Mesenchymal stem cell (in vitro differentiated cells and primary cell): ENCODE data around the gene MYH14.
A peak's percentile ranks its signal among the peaks of the same experiment; 100 is the strongest.
"Not testable (repeated sequence)": the region's sequence is repeated elsewhere in the genome, so short reads cannot be mapped to it uniquely, and the experiment has no call there.

Experiments used
- DNase-seq: peaks from one replicate; pipeline ENCODE4 v3.0.0-alpha.2; 2013
- H2AFZ ChIP-seq: one replicate; pipeline ENCODE4 v1.6.1; 2013; ENCODE audit warnings: low read depth, mild to moderate bottlenecking, control low read depth, inconsistent platforms, low read length, moderate library complexity
- H2AK5ac ChIP-seq: 2 replicates; pipeline ENCODE4 v1.6.1; 2013; ENCODE audit warnings: low read length, moderate library complexity, mild to moderate bottlenecking, inconsistent platforms; ENCODE audit not compliant: severe bottlenecking
- H2BK120ac ChIP-seq: one replicate; pipeline ENCODE4 v1.6.1; 2013; ENCODE audit warnings: low read depth, mild to moderate bottlenecking, inconsistent platforms, low read length, moderate library complexity
- H2BK12ac ChIP-seq, 2 experiments: one replicate each; pipeline ENCODE4 v1.6.1; 2013; ENCODE audit warnings: inconsistent platforms in 2 of 2, low read length in 2 of 2, mild to moderate bottlenecking in 2 of 2, moderate library complexity in 2 of 2, control low read depth in 1 of 2
- H2BK15ac ChIP-seq: one replicate; pipeline ENCODE4 v1.6.1; 2013; ENCODE audit warnings: mild to moderate bottlenecking, low read depth, inconsistent platforms; ENCODE audit not compliant: poor library complexity, severe bottlenecking
- H2BK5ac ChIP-seq: 2 replicates; pipeline ENCODE4 v1.6.1; 2013; ENCODE audit warnings: low read depth, mild to moderate bottlenecking, low read length, control low read depth, inconsistent platforms; ENCODE audit not compliant: poor library complexity, severe bottlenecking
- H3K14ac ChIP-seq, 2 experiments: one replicate each; pipeline ENCODE4 v1.6.1; 2013; ENCODE audit warnings: inconsistent platforms in 2 of 2, low read length in 2 of 2, control low read depth in 1 of 2, mild to moderate bottlenecking in 1 of 2, moderate library complexity in 1 of 2
- H3K18ac ChIP-seq, 2 experiments: one replicate each; pipeline ENCODE4 v1.6.1; 2013; ENCODE audit warnings: inconsistent platforms in 2 of 2, low read length in 2 of 2, control low read depth in 1 of 2, low read depth in 1 of 2, mild to moderate bottlenecking in 1 of 2
- H3K23ac ChIP-seq, 2 experiments: one replicate each; pipeline ENCODE4 v1.6.1; 2013; ENCODE audit warnings: inconsistent platforms in 2 of 2, low read length in 2 of 2, mild to moderate bottlenecking in 2 of 2, moderate library complexity in 2 of 2, control low read depth in 1 of 2
- H3K27ac ChIP-seq: 2 replicates; pipeline ENCODE4 v1.5.1; 2013; ENCODE audit warnings: mild to moderate bottlenecking, moderate library complexity, low read length, control low read depth, inconsistent platforms; ENCODE audit not compliant: poor library complexity, severe bottlenecking
- H3K27me3 ChIP-seq, 2 experiments: 2 replicates each; pipeline versions ENCODE4 v1.6.1 to v1.7.0; 2013; ENCODE audit warnings: low read length in 2 of 2, mild to moderate bottlenecking in 2 of 2, moderate library complexity in 2 of 2, control low read depth in 1 of 2, inconsistent platforms in 1 of 2; ENCODE audit not compliant: control insufficient read depth in 1 of 2, insufficient read depth in 1 of 2
- H3K36me3 ChIP-seq, 2 experiments: 2 replicates each; pipeline versions ENCODE4 v1.6.1 to v1.7.0; 2013; ENCODE audit warnings: low read length in 2 of 2, control low read depth in 1 of 2, inconsistent platforms in 1 of 2, low read depth in 1 of 2, mild to moderate bottlenecking in 1 of 2; ENCODE audit not compliant: insufficient read depth in 2 of 2, control insufficient read depth in 1 of 2
- H3K4ac ChIP-seq, 2 experiments: one replicate each; pipeline ENCODE4 v1.6.1; 2013; ENCODE audit warnings: inconsistent platforms in 2 of 2, low read length in 2 of 2, mild to moderate bottlenecking in 2 of 2, moderate library complexity in 2 of 2, control low read depth in 1 of 2, low read depth in 1 of 2
- H3K4me1 ChIP-seq: 2 replicates; pipeline ENCODE4 v1.6.1; 2013; ENCODE audit warnings: low read depth, low read length, control low read depth; ENCODE audit not compliant: control insufficient read depth, insufficient read depth
- H3K4me2 ChIP-seq: 2 replicates; pipeline ENCODE4 v1.6.1; 2013; ENCODE audit warnings: low read length, mild to moderate bottlenecking, inconsistent platforms; ENCODE audit not compliant: poor library complexity, severe bottlenecking
- H3K4me3 ChIP-seq, 2 experiments: 2 replicates each; pipeline versions ENCODE4 v1.5.1 to v1.7.0; 2013; ENCODE audit warnings: low read length in 2 of 2, mild to moderate bottlenecking in 2 of 2, control low read depth in 1 of 2, low read depth in 1 of 2; ENCODE audit not compliant: insufficient read depth in 1 of 2
- H3K79me1 ChIP-seq: replicated peaks from 2 replicates; pipeline ENCODE4 v1.6.1; 2013; ENCODE audit warnings: mild to moderate bottlenecking, control low read depth, low read length, inconsistent platforms; ENCODE audit not compliant: poor library complexity, severe bottlenecking
- H3K9ac ChIP-seq: 2 replicates; pipeline ENCODE4 v1.7.0; 2013; ENCODE audit warnings: mild to moderate bottlenecking, low read length, moderate library complexity
- H3K9me3 ChIP-seq: 2 replicates; pipeline ENCODE4 v1.7.0; 2013; ENCODE audit warnings: mild to moderate bottlenecking, low read length; ENCODE audit not compliant: control insufficient read depth
- H4K8ac ChIP-seq: one replicate; pipeline ENCODE4 v1.6.1; 2013; ENCODE audit warnings: inconsistent platforms, mild to moderate bottlenecking, low read length, moderate library complexity
- H4K91ac ChIP-seq: one replicate; pipeline ENCODE4 v1.6.1; 2013; ENCODE audit warnings: mild to moderate bottlenecking, low read length, inconsistent platforms
- WGBS: methylation state at CpG from one replicate; pipeline ENCODE4 v1.1.7; 2013; ENCODE audit warnings: mixed read lengths; 5-methylcytosine and 5-hydroxymethylcytosine counted together

The MYH14 gene

GRCh38 chr19:50333235-50333736 lies 129.9 kb downstream of the MYH14 start:
- Histone ChIP-seq H3K27ac (no peak overlapping the region), H3K4ac (no peak overlapping the region), H2BK120ac (no peak overlapping the region), H2AFZ (no peak overlapping the region), H3K4me2 (no peak overlapping the region), H3K9ac (peak overlapping the region; percentile 19), H2BK15ac (no peak overlapping the region), H3K23ac (no peak overlapping the region), H3K18ac (no peak overlapping the region), H2BK5ac (no peak overlapping the region), H3K4me3 (peak overlapping the region in 1 of 2 experiments; percentile 76), H2AK5ac (no peak overlapping the region), H3K27me3 (peaks cover 29 to 43% of the 10 kb centered on the region in 2 experiments), H3K4me1 (no peaks in the 10 kb centered on the region), H3K79me1 (no peaks in the 10 kb centered on the region), H3K9me3 (no peaks in the 10 kb centered on the region), H3K14ac (no peak overlapping the region), H4K91ac (no peak overlapping the region), H2BK12ac (no peak overlapping the region), H3K36me3 (no peaks in the 10 kb centered on the region), H4K8ac (no peak overlapping the region)
- WGBS, result 7% methylated on average over 31 of the region's 34 CpGs
- peak; percentile 41 for DNase-seq

GRCh38 chr19:50333737-50334617 lies 130.6 kb downstream of the MYH14 start:
- Histone ChIP-seq H4K91ac (no peak overlapping the region), H3K23ac (peak overlapping the region in 1 of 2 experiments; percentile 56), H3K36me3 (no peaks in the 10 kb centered on the region), H3K27me3 (peaks cover 29 to 40% of the 10 kb centered on the region in 2 experiments), H3K27ac (no peak overlapping the region), H3K9me3 (peaks cover 2% of the 10 kb centered on the region), H3K79me1 (no peaks in the 10 kb centered on the region), H2BK5ac (no peak overlapping the region), H3K4me2 (no peak overlapping the region), H2BK12ac (no peak overlapping the region), H4K8ac (no peak overlapping the region), H3K4me3 (peak overlapping the region in 1 of 2 experiments; percentile 76), H3K14ac (no peak overlapping the region), H3K4ac (peak overlapping the region in 1 of 2 experiments; percentile 56), H3K4me1 (no peaks in the 10 kb centered on the region), H2AFZ (peak overlapping the region; percentile 47), H3K18ac (no peak overlapping the region), H2BK120ac (no peak overlapping the region), H2BK15ac (no peak overlapping the region), H3K9ac (peak overlapping the region; percentile 25), H2AK5ac (no peak overlapping the region)
- DNase-seq, result peak; percentile 23
- WGBS, result 25% methylated on average over 54 of the region's 54 CpGs

GRCh38 chr19:50334741-50335421 lies 131.5 kb downstream of the MYH14 start:
- no peak overlapping the region for H3K14ac ChIP-seq
- no peak overlapping the region for H3K4ac ChIP-seq
- no peak overlapping the region for H2BK5ac ChIP-seq
- peak overlapping the region; percentile 56 for H4K91ac ChIP-seq
- no peak overlapping the region for H2BK120ac ChIP-seq
- no peak overlapping the region for H4K8ac ChIP-seq
- H3K79me1 ChIP-seq, result no peaks in the 10 kb centered on the region
- no peak overlapping the region for H3K18ac ChIP-seq
- 84% methylated on average over 8 of the region's 12 CpGs for WGBS
- no peak overlapping the region for H3K23ac ChIP-seq
- peaks cover 3% of the 10 kb centered on the region for H3K9me3 ChIP-seq
- no peaks in the 10 kb centered on the region for H3K36me3 ChIP-seq
- DNase-seq, result no peak
- H3K4me1 ChIP-seq, result no peaks in the 10 kb centered on the region
- no peak overlapping the region for H2BK12ac ChIP-seq
- no peak overlapping the region for H3K27ac ChIP-seq
- H2BK15ac ChIP-seq, result no peak overlapping the region
- H3K4me2 ChIP-seq, result no peak overlapping the region
- no peak overlapping the region for H3K4me3 ChIP-seq
- peaks cover 24 to 34% of the 10 kb centered on the region in 2 experiments for H3K27me3 ChIP-seq
- H3K9ac ChIP-seq, result no peak overlapping the region
- no peak overlapping the region for H2AK5ac ChIP-seq
- no peak overlapping the region for H2AFZ ChIP-seq

- H4K8ac ChIP-seq, H3K36me3 ChIP-seq, H4K91ac ChIP-seq, H2BK15ac ChIP-seq, H3K27ac ChIP-seq, DNase-seq, H3K18ac ChIP-seq, H3K4me2 ChIP-seq, H3K4ac ChIP-seq, H3K14ac ChIP-seq, H3K9ac ChIP-seq, H2BK120ac ChIP-seq, H2BK5ac ChIP-seq, H3K23ac ChIP-seq, H3K4me1 ChIP-seq, H3K9me3 ChIP-seq, H3K4me3 ChIP-seq, H2AFZ ChIP-seq, H2AK5ac ChIP-seq, H2BK12ac ChIP-seq, H3K79me1 ChIP-seq: not testable (repeated sequence)
- 88% methylated on average over 5 of the region's 6 CpGs for WGBS
- H3K27me3 ChIP-seq, result peaks cover 11 to 16% of the 10 kb centered on the region in 2 experiments
Observed at GRCh38 chr19:50337031-50337430, 133.6 kb downstream of the MYH14 start.
